ENCODE measurements around the gene IL16.

Gene IL16

GRCh38 chr15:81288616-81289015 lies 91.9 kb downstream of the IL16 start:
- peak overlapping the region; percentile 9 for H3K27ac Mint-ChIP-seq
- H3K36me3 Mint-ChIP-seq (ENCODE audit: low read depth) = peaks cover 34% of the 10 kb centered on the region
- H3K9me3 Mint-ChIP-seq = peaks cover 22% of the 10 kb centered on the region
- ATAC-seq (no peak), DNase-seq (no peak)
- no peaks in the 10 kb centered on the region for H3K27me3 Mint-ChIP-seq
- H3K4me3 Mint-ChIP-seq = no peak overlapping the region
- H3K4me1 Mint-ChIP-seq = peaks cover 93% of the 10 kb centered on the region

GRCh38 chr15:81289910-81290309 lies 93.2 kb downstream of the IL16 start:
- H3K36me3 Mint-ChIP-seq (ENCODE audit: low read depth) = peaks cover 29% of the 10 kb centered on the region
- H3K27me3 Mint-ChIP-seq = no peaks in the 10 kb centered on the region
- H3K9me3 Mint-ChIP-seq = peaks cover 22% of the 10 kb centered on the region
- ATAC-seq = no peak
- DNase-seq = no peak
- H3K4me1 Mint-ChIP-seq = peaks cover 97% of the 10 kb centered on the region
- H3K4me3 Mint-ChIP-seq = no peak overlapping the region
- H3K27ac Mint-ChIP-seq = peak overlapping the region; percentile 68

GRCh38 chr15:81291916-81292522 lies 95.3 kb downstream of the IL16 start:
- Mint-ChIP-seq H3K4me1 (peaks cover 97% of the 10 kb centered on the region), H3K36me3 (ENCODE audit: low read depth) (peaks cover 15% of the 10 kb centered on the region), H3K4me3 (peak overlapping the region; percentile 96), H3K27ac (peak overlapping the region; percentile 98), H3K9me3 (peaks cover 12% of the 10 kb centered on the region), H3K27me3 (no peaks in the 10 kb centered on the region)
- no peak for ATAC-seq
- no peak for DNase-seq

GRCh38 chr15:81292523-81293001 lies 95.9 kb downstream of the IL16 start:
- peak overlapping the region; percentile 96 for H3K4me3 Mint-ChIP-seq
- H3K27me3 Mint-ChIP-seq = no peaks in the 10 kb centered on the region
- peaks cover 14% of the 10 kb centered on the region for H3K36me3 Mint-ChIP-seq (ENCODE audit: low read depth)
- DNase-seq (peak; percentile 67), ATAC-seq (peak; percentile 20)
- peaks cover 96% of the 10 kb centered on the region for H3K4me1 Mint-ChIP-seq
- H3K27ac Mint-ChIP-seq = peak overlapping the region; percentile 98
- peaks cover 10% of the 10 kb centered on the region for H3K9me3 Mint-ChIP-seq

GRCh38 chr15:81293728-81294515 lies 97.2 kb downstream of the IL16 start:
- Mint-ChIP-seq H3K27ac (peak overlapping the region; percentile 98), H3K27me3 (no peaks in the 10 kb centered on the region)
- peak; percentile 69 for ATAC-seq

GRCh38 chr15:81294516-81294880 lies 97.8 kb downstream of the IL16 start:
- ATAC-seq (no peak), DNase-seq (peak; percentile 47)
- Mint-ChIP-seq H3K4me1 (peaks cover 95% of the 10 kb centered on the region), H3K27ac (peak overlapping the region; percentile 98), H3K9me3 (no peaks in the 10 kb centered on the region), H3K36me3 (ENCODE audit: low read depth) (peaks cover 14% of the 10 kb centered on the region), H3K4me3 (peak overlapping the region; percentile 96), H3K27me3 (no peaks in the 10 kb centered on the region)

More at GRCh38 chr15:81293728-81294515, 97.2 kb downstream of the IL16 start:
- H3K36me3 Mint-ChIP-seq (ENCODE audit: low read depth) = peaks cover 9% of the 10 kb centered on the region
- H3K9me3 Mint-ChIP-seq = no peaks in the 10 kb centered on the region
- H3K4me1 Mint-ChIP-seq = peaks cover 97% of the 10 kb centered on the region
- H3K4me3 Mint-ChIP-seq = peak overlapping the region; percentile 96
- DNase-seq = peak; percentile 76

GRCh38 chr15:81295486-81296121 lies 98.9 kb downstream of the IL16 start:
- H3K4me1 Mint-ChIP-seq = peaks cover 91% of the 10 kb centered on the region
- H3K36me3 Mint-ChIP-seq (ENCODE audit: low read depth) = peaks cover 24% of the 10 kb centered on the region
- DNase-seq (no peak), ATAC-seq (no peak)
- H3K9me3 Mint-ChIP-seq = no peaks in the 10 kb centered on the region
- peak overlapping the region; percentile 96 for H3K4me3 Mint-ChIP-seq
- H3K27me3 Mint-ChIP-seq = no peaks in the 10 kb centered on the region
- peak overlapping the region; percentile 98 for H3K27ac Mint-ChIP-seq

GRCh38 chr15:81296186-81296585 lies 99.5 kb downstream of the IL16 start:
- Mint-ChIP-seq H3K27me3 (no peaks in the 10 kb centered on the region), H3K9me3 (no peaks in the 10 kb centered on the region), H3K4me1 (peaks cover 92% of the 10 kb centered on the region), H3K4me3 (peak overlapping the region; percentile 96), H3K27ac (peak overlapping the region; percentile 98), H3K36me3 (ENCODE audit: low read depth) (peaks cover 30% of the 10 kb centered on the region)
- peak; percentile 8 for DNase-seq
- ATAC-seq = no peak

GRCh38 chr15:81296673-81297072 lies 100.0 kb downstream of the IL16 start:
- Mint-ChIP-seq H3K27me3 (no peaks in the 10 kb centered on the region), H3K36me3 (ENCODE audit: low read depth) (peaks cover 34% of the 10 kb centered on the region), H3K27ac (peak overlapping the region; percentile 98), H3K4me3 (peak overlapping the region; percentile 96), H3K4me1 (peaks cover 92% of the 10 kb centered on the region), H3K9me3 (no peaks in the 10 kb centered on the region)
- ATAC-seq = peak; percentile 59
- peak; percentile 71 for DNase-seq

- Mint-ChIP-seq H3K36me3 (ENCODE audit: low read depth) (peaks cover 39% of the 10 kb centered on the region), H3K27ac (peak overlapping the region; percentile 98), H3K27me3 (no peaks in the 10 kb centered on the region), H3K9me3 (no peaks in the 10 kb centered on the region), H3K4me3 (peak overlapping the region; percentile 96), H3K4me1 (peaks cover 92% of the 10 kb centered on the region)
- no peak for ATAC-seq
- DNase-seq = peak; percentile 12
Observed at GRCh38 chr15:81297147-81297572, 100.5 kb downstream of the IL16 start.

- ATAC-seq = no peak
- Mint-ChIP-seq H3K36me3 (ENCODE audit: low read depth) (peaks cover 47% of the 10 kb centered on the region), H3K4me3 (peak overlapping the region; percentile 96), H3K9me3 (no peaks in the 10 kb centered on the region), H3K27ac (peak overlapping the region; percentile 98), H3K27me3 (no peaks in the 10 kb centered on the region), H3K4me1 (peaks cover 92% of the 10 kb centered on the region)
- no peak for DNase-seq
Observed at GRCh38 chr15:81297603-81298575, 101.2 kb downstream of the IL16 start.

GRCh38 chr15:81298611-81299010 lies 101.9 kb downstream of the IL16 start:
- Mint-ChIP-seq H3K9me3 (no peaks in the 10 kb centered on the region), H3K4me1 (peaks cover 92% of the 10 kb centered on the region), H3K27ac (peak overlapping the region; percentile 98), H3K4me3 (peak overlapping the region; percentile 96), H3K27me3 (no peaks in the 10 kb centered on the region), H3K36me3 (ENCODE audit: low read depth) (peaks cover 54% of the 10 kb centered on the region)
- no peak for DNase-seq
- ATAC-seq = no peak

- no peak for DNase-seq
- peaks cover 92% of the 10 kb centered on the region for H3K4me1 Mint-ChIP-seq
- no peaks in the 10 kb centered on the region for H3K27me3 Mint-ChIP-seq
- no peak for ATAC-seq
- peak overlapping the region; percentile 98 for H3K27ac Mint-ChIP-seq
- no peaks in the 10 kb centered on the region for H3K9me3 Mint-ChIP-seq
- peaks cover 59% of the 10 kb centered on the region for H3K36me3 Mint-ChIP-seq (ENCODE audit: low read depth)
- peak overlapping the region; percentile 96 for H3K4me3 Mint-ChIP-seq
Observed at GRCh38 chr15:81299156-81299555, 102.5 kb downstream of the IL16 start.

Measured in activated naive CD8-positive, alpha-beta T cell treated with anti-CD3 and anti-CD28 coated beads, Interleukin-2, amount 50 U/mL, for 24 hours (primary cell).